ENCODE measurements around the gene FLT1.

FLT1 gene, protein sequence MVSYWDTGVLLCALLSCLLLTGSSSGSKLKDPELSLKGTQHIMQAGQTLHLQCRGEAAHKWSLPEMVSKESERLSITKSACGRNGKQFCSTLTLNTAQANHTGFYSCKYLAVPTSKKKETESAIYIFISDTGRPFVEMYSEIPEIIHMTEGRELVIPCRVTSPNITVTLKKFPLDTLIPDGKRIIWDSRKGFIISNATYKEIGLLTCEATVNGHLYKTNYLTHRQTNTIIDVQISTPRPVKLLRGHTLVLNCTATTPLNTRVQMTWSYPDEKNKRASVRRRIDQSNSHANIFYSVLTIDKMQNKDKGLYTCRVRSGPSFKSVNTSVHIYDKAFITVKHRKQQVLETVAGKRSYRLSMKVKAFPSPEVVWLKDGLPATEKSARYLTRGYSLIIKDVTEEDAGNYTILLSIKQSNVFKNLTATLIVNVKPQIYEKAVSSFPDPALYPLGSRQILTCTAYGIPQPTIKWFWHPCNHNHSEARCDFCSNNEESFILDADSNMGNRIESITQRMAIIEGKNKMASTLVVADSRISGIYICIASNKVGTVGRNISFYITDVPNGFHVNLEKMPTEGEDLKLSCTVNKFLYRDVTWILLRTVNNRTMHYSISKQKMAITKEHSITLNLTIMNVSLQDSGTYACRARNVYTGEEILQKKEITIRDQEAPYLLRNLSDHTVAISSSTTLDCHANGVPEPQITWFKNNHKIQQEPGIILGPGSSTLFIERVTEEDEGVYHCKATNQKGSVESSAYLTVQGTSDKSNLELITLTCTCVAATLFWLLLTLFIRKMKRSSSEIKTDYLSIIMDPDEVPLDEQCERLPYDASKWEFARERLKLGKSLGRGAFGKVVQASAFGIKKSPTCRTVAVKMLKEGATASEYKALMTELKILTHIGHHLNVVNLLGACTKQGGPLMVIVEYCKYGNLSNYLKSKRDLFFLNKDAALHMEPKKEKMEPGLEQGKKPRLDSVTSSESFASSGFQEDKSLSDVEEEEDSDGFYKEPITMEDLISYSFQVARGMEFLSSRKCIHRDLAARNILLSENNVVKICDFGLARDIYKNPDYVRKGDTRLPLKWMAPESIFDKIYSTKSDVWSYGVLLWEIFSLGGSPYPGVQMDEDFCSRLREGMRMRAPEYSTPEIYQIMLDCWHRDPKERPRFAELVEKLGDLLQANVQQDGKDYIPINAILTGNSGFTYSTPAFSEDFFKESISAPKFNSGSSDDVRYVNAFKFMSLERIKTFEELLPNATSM (N-terminal part only)

DNA sequence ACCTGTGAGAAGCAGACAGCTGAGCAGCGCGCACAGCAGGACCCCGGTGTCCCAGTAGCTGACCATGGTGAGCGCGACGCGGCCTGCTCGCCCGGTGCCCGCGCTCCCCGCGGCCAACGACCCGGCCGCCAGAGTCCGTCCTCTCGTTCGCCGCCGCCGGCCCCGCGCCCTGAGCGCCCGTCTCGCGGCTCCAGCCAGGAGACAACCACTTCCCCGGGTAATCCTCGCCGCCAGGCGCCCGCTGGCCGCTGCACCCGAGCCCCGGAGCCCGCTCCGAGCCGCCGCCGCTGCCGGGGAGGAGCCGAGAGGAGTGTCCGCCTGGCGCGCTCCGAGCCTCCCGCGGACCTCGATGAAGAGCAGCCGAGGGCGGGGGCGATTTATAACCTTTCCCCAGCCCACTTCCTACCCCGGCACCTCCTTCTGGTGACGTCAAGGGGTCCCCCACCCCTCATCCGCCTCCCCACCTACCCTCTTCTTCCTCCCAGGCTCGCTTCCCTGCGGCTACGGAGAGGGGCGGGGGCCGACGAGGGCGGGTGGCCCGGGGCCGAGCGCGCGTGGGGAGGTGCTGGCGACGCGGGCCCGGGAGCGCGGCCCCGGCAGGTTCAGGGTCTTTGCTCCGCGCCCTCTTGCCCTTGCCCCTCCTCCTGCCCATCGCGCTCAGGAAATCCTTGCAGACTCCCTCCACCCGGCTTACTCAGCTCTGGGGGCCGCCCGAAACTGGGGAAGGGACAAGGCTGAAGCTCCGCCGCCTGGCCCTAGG, at the start of gene FLT1:
FLT1 (minus strand) TSS at position 351 of the 760 bp plus-strand sequence; CDS start at position 66, 285 bp downstream.
- DNase-seq (ENCODE audit: low spot score in 2 of 2) (no peak), ATAC-seq (peak; percentile 22)
- Mint-ChIP-seq H3K4me1 (no peaks in the 10 kb centered on the region), H3K36me3 (no peaks in the 10 kb centered on the region), H3K27ac (no peak within 1 kb of the TSS), H3K9me3 (no peaks in the 10 kb centered on the region), H3K4me3 (peak within 1 kb of the TSS; percentile 57)

DNA sequence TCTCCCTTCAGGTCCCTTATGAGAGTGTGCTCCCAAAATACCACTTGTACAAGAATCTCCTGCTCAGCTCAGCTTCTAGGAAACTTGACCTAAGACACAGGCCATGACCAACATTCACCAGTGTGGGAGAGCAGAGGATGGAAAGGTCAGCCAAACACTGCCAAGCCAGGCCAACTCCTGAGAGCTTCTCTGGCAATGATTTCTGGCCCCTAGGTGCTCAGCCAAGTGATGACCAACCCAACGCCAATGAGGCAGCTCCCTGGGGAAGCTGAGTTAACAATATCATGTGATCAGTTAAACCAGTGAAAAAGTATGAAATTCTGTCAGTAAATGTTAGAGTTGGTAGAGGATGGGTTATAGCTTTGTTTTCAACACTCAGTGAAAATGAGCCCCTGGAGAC, 49.1 kb upstream of the FLT1 start:
- Mint-ChIP-seq H3K4me1 (peaks cover 20% of the 10 kb centered on the region), H3K4me3 (no peak overlapping the region), H3K27ac (no peak overlapping the region), H3K9me3 (peaks cover 10% of the 10 kb centered on the region), H3K36me3 (no peaks in the 10 kb centered on the region)
- DNase-seq (ENCODE audit: low spot score in 2 of 2) (no peak), ATAC-seq (no peak)

DNA sequence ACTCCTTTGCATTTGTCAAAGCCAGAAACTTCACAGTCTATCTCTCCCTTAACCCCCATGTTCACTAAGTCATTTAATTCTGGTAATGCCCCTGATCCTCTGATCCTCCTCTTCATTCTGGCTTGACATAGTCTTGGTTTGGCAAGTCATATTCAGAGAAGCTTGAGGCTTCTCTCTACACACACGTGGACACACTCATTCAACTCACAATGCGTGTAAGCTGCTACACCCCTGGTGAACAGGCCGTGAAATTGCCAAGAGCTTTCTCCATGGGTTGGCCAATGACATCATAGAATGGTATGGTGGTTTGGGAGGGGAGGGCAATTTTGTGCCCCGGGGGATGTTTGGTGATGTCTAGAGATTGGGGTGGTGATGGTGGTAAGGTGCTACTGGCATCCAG, 47.9 kb upstream of the FLT1 start:
- H3K4me3 Mint-ChIP-seq = no peak overlapping the region
- H3K4me1 Mint-ChIP-seq = peaks cover 20% of the 10 kb centered on the region
- ATAC-seq (peak; percentile 67), DNase-seq (ENCODE audit: low spot score in 2 of 2) (no peak)
- H3K9me3 Mint-ChIP-seq = peaks cover 10% of the 10 kb centered on the region
- peak overlapping the region; percentile 20 for H3K27ac Mint-ChIP-seq
- H3K36me3 Mint-ChIP-seq = no peaks in the 10 kb centered on the region

DNA sequence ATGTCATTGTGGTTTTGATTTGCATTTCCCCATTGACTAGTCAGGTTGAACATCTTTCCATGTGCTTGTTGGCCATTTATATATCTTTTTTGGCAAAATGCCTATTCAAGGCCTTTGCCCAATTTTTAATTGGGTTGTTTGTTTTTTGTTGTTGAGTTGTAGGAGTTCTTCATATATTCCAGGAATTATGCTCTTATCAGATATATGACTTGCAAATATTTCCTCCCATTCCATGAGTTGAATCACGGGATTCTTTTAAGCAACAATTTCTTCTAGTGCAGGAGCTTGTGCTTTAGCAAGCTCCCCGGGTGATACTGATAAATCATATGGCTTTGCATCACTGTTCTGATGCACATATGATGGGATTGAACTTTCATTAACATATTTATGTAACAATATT, 47.0 kb upstream of the FLT1 start:
- no peak overlapping the region for H3K4me3 Mint-ChIP-seq
- H3K9me3 Mint-ChIP-seq = peaks cover 10% of the 10 kb centered on the region
- DNase-seq (ENCODE audit: low spot score in 2 of 2) = no peak
- ATAC-seq = no peak
- peaks cover 20% of the 10 kb centered on the region for H3K4me1 Mint-ChIP-seq
- H3K36me3 Mint-ChIP-seq = no peaks in the 10 kb centered on the region
- no peak overlapping the region for H3K27ac Mint-ChIP-seq

DNA sequence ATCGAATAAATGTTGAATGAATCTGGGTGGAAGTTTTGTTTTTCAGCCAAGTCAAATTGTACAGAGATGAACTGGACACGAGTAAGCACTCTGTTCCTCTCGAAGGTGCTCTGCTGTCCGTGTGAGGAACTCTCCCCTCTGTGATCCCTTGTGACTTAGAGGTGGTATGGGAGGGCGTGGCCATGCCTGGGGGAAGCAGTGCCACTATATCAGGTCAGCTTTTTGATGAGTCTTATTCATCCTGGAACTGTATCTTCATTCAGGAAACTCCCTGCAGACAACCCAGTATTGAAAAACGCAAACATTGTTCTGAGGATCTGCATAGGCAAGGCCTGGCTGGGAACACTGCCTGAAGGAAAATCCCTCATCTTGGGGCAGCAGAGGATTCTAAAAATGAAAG, 45.7 kb upstream of the FLT1 start:
- no peaks in the 10 kb centered on the region for H3K36me3 Mint-ChIP-seq
- peak; percentile 69 for ATAC-seq
- H3K4me1 Mint-ChIP-seq = peaks cover 20% of the 10 kb centered on the region
- H3K4me3 Mint-ChIP-seq = peak overlapping the region; percentile 17
- DNase-seq (ENCODE audit: low spot score in 2 of 2) = no peak
- no peak overlapping the region for H3K27ac Mint-ChIP-seq
- H3K9me3 Mint-ChIP-seq = peaks cover 10% of the 10 kb centered on the region

DNA sequence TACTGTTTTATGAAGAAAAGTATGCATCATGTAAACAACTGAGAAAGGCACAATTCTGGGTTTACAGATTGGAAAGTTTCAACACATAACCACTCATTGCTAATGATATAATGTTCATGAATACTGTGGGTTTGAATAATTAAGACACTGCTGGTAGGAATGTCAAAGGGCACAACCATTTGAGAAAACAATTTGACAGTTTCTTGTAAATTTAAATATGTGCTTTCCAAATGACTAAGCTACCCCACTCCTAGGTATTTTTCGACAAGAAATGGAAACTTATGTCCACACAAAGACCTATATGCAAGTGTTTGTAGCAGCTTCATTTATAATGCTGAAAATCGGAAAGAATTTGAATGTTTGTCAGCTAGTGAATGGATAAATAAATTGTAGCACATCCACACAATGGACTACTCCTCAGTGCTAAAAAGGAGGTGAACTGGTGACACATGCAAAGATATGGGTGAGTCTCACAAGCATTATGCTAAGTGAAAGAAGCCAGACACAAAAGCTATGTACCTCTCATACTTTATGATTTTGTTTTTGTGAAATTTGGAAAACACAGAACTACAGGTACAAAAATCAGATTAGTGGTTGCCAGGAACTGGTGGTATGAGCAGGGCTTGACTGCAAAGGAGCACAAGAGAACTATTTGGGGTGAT, 44.8 kb upstream of the FLT1 start:
- H3K4me1 Mint-ChIP-seq = peaks cover 20% of the 10 kb centered on the region
- no peaks in the 10 kb centered on the region for H3K36me3 Mint-ChIP-seq
- peak; percentile 54 for ATAC-seq
- no peak for DNase-seq (ENCODE audit: low spot score in 2 of 2)
- no peak overlapping the region for H3K27ac Mint-ChIP-seq
- peak overlapping the region; percentile 17 for H3K4me3 Mint-ChIP-seq
- H3K9me3 Mint-ChIP-seq = peaks cover 10% of the 10 kb centered on the region

DNA sequence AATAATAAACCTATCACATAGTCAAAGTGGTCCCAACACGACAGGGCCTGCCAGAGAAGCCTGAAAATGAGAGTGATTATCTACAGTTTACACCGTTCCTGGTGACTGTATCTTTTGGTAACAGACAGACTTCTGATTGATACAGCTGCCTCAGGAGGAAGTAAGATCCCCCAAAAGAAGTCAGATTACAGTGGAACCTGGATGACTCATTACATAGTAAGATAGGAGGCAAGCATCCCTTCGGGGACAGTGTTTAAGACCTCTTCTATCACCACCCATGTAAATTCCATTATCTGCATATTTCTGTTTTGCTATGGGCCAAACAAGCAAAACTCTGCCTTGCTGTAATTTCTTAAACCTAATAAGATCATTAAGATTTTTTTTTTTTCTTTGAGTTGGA, 44.0 kb upstream of the FLT1 start:
- peaks cover 7% of the 10 kb centered on the region for H3K9me3 Mint-ChIP-seq
- H3K36me3 Mint-ChIP-seq = no peaks in the 10 kb centered on the region
- peaks cover 25% of the 10 kb centered on the region for H3K4me1 Mint-ChIP-seq
- H3K27ac Mint-ChIP-seq = no peak overlapping the region
- DNase-seq (ENCODE audit: low spot score in 2 of 2) (no peak), ATAC-seq (peak; percentile 27)
- H3K4me3 Mint-ChIP-seq = no peak overlapping the region

DNA sequence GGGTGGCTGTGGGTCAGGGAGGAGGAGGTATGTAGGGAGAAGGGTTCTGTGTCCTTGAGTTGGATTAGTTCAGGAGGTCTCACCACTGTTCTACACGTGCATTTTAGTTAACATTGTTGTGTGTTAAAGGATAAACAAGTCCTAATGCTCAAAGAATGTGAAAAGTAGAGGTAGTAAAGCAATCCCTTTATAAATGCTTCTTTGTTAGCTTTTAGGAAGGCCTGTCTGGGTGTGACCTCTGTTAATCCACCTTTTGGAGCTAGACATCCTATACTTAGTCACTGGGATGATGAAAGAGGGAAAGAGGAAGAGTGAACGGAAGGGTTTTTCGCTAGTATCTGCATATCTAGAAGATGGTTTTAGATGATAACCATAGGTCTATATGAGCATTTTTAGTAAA, 42.2 kb upstream of the FLT1 start:
- ATAC-seq (no peak), DNase-seq (ENCODE audit: low spot score in 2 of 2) (no peak)
- Mint-ChIP-seq H3K27ac (no peak overlapping the region), H3K9me3 (no peaks in the 10 kb centered on the region), H3K4me1 (peaks cover 20% of the 10 kb centered on the region), H3K36me3 (no peaks in the 10 kb centered on the region), H3K4me3 (no peak overlapping the region)

DNA sequence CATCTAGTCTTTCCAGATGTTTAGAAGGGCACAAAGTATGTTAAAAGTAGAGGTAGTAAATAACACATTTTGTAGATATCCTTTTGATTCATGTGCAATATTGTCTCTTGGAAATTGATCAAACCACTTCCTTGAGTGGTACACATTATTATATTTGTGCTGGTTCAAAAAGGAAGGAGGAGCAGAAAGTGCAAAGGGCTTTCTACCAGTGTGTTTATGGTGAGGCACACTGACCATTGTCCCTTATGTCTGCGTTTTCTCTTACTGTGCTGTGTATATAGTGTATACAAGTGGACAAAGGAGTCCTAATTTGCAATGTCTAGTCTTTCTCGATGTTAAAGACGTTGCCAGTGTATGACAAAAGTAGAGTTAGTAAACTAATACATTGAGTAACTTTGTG, 41.4 kb upstream of the FLT1 start:
- H3K36me3 Mint-ChIP-seq = no peaks in the 10 kb centered on the region
- no peak overlapping the region for H3K27ac Mint-ChIP-seq
- peaks cover 20% of the 10 kb centered on the region for H3K4me1 Mint-ChIP-seq
- H3K4me3 Mint-ChIP-seq = no peak overlapping the region
- H3K9me3 Mint-ChIP-seq = no peaks in the 10 kb centered on the region
- DNase-seq (ENCODE audit: low spot score in 2 of 2) (no peak), ATAC-seq (no peak)

DNA sequence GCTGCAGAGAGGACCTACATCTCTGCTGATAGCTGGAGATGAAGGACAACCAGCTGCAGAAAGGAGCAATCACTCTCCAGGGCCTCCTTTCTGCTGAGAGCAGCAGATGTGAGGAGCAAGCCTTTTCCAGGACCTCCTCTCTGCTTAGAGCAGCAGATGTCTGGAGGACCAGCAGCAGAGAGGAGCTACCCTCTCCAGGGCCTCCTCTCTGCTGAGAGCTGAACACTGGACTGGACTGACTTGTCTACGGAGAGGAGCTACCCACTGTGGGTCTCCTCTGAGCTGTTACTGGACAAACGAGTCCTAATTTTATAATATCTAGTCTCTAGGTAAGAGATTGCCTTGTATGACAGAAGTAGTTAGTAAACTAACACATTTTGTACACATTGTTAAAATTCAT, 40.8 kb upstream of the FLT1 start:
- Mint-ChIP-seq H3K36me3 (no peaks in the 10 kb centered on the region), H3K4me1 (peaks cover 19% of the 10 kb centered on the region), H3K4me3 (no peak overlapping the region), H3K9me3 (no peaks in the 10 kb centered on the region), H3K27ac (no peak overlapping the region)
- DNase-seq (ENCODE audit: low spot score in 2 of 2) (no peak), ATAC-seq (no peak)

DNA sequence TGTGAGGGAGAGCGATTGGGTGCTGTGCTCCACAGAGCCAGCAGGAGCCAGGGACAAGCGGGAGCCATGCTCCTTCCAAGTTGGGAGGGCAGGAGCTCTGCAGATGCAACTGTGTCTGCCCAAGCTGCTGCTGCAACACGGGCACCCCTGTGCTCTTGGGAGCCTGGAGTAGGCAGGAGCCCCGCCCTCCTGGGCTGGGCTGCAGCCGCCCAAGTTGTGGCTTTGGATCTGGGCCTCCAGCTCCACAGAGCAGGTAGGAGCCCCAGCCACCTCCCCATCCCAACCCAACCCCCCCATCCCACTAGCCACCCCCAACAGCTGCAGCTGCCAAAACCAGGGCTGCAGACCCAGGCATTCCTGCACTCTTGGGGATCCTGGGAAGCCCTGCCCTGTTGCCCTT, 39.9 kb upstream of the FLT1 start:
- peaks cover 10% of the 10 kb centered on the region for H3K4me1 Mint-ChIP-seq
- H3K9me3 Mint-ChIP-seq = no peaks in the 10 kb centered on the region
- H3K27ac Mint-ChIP-seq = no peak overlapping the region
- no peak for DNase-seq (ENCODE audit: low spot score in 2 of 2)
- H3K4me3 Mint-ChIP-seq = no peak overlapping the region
- ATAC-seq = no peak
- no peaks in the 10 kb centered on the region for H3K36me3 Mint-ChIP-seq

DNA sequence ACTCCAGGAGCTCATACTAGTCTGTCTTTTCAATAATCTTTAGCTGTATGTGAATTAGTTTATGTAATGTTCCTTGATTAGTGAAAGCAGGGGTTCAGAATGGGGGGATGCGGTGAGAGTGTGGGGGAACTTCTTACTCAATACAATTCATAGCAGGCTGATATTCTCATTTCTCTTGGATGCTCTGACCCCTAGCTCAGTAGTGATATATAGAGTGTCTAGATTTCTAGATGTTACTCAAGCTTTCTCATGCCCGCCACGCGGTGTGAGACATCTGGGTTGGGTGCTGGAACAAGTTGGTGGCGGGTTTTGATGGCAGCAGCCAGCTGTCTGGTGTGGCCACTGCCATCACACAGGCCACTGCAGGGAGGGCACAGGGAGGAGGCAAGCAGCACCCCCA, 39.3 kb upstream of the FLT1 start:
- H3K4me3 Mint-ChIP-seq = no peak overlapping the region
- peak; percentile 72 for ATAC-seq

DNA sequence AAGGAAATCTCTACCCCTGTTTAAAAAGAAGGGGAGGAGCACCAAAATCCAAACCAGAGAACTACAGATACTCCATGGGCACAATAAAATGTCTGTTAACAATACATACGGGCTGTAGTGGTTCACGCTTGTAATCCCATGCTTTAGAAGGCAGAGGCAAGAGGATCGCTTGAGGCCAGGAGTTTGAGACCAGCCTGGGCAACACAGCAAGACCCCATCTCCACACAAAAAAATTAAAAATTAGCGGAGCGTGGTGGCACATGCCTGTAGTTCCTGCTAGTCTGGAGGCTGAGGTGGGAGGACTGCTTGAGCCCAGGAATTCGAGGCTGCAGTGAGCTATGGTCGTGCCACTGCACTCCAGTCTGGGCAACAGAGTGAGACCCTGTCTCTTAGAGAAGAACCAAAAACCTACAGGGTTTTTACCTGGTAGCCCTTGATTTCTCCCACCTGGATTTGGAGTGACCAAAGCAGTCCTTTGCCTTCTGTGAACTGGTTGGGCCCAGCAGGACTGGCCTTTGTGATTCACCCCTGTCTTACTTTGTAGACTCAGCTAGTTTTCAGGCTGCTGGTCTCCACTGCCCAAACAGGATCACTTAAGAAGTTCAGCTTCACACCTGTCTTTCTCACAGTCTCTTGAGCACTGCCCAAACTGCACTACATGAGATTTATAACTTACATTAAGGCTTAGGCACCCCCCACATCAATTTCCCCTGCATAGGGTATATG, 38.7 kb upstream of the FLT1 start:
- Mint-ChIP-seq H3K36me3 (no peaks in the 10 kb centered on the region), H3K4me1 (peaks cover 7% of the 10 kb centered on the region), H3K9me3 (no peaks in the 10 kb centered on the region), H3K27ac (no peak overlapping the region), H3K4me3 (no peak overlapping the region)
- ATAC-seq (no peak), DNase-seq (ENCODE audit: low spot score in 2 of 2) (no peak)

More for the DNA sequence above, 39.3 kb upstream of the FLT1 start:
- H3K4me1 Mint-ChIP-seq = peaks cover 7% of the 10 kb centered on the region
- DNase-seq (ENCODE audit: low spot score in 2 of 2) = no peak
- no peaks in the 10 kb centered on the region for H3K9me3 Mint-ChIP-seq
- H3K27ac Mint-ChIP-seq = no peak overlapping the region
- H3K36me3 Mint-ChIP-seq = no peaks in the 10 kb centered on the region

DNA sequence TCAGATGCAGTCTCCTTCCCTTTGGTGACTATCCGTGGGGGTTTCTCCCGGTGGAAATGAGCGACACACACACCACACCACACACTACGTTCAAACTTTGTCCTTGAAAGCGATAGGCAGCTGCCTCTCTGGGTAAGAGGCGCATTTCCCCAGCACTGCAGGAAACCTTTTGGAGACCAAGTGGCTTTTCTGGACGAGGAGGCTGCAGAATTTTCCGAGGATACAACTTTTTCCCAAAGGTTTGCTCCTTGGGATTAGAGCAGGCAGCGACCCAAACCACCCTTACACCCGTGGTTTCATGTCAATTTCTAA, 38.2 kb upstream of the FLT1 start:
- H3K27ac Mint-ChIP-seq = no peak overlapping the region
- H3K4me1 Mint-ChIP-seq = peaks cover 7% of the 10 kb centered on the region
- H3K9me3 Mint-ChIP-seq = no peaks in the 10 kb centered on the region
- ATAC-seq = no peak
- DNase-seq (ENCODE audit: low spot score in 2 of 2) = no peak
- H3K36me3 Mint-ChIP-seq = no peaks in the 10 kb centered on the region
- H3K4me3 Mint-ChIP-seq = no peak overlapping the region
